ENCODE results near the gene GOSR2. TPM values are rescaled to one million over a fixed set of nuclear protein-coding genes. Genes with fewer than 3 reads are reported as not detected.
A peak's percentile ranks its signal among the peaks of the same experiment; 100 is the strongest.

The GOSR2 gene
- total RNA-seq, 1 experiment from 2014 or later = 34.5 TPM

DNA sequence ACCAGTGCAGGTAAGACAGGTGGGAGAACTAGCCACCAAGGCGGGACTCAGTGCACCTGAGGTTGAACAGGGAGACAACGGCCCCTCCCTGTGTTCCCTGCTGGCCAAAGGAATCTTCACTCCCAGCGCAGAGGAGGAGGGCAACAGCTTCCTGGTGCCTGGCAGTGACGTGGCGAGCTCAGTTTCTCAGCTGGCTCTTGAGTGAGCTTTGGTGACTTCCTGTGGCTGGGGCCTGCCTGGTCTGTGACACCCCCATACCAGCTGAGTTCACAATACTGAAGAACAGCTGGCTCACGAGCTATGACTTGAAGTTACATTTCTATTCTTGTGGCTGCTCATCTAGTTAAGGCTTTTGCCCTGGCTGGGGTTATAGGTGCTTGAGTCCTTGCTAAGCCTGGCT, 45.5 kb upstream of the GOSR2 start:
- Histone ChIP-seq H3K79me2 (ENCODE audit: low read depth) (no peaks in the 10 kb centered on the region), H3K9me2 (ENCODE audit: insufficient read depth) (no peaks in the 10 kb centered on the region), H3K4me3 (no peak overlapping the region), H3K9me3 (ENCODE audit: insufficient read depth, low read depth) (no peaks in the 10 kb centered on the region), H3K4me1 (replicated peaks; ENCODE audit: insufficient read depth) (no peaks in the 10 kb centered on the region), H2AFZ (no peak overlapping the region), H3K36me3 (ENCODE audit: low read depth) (no peaks in the 10 kb centered on the region), H3F3A (ENCODE audit: insufficient read depth, low read depth) (no peaks in the 10 kb centered on the region), H4K20me1 (ENCODE audit: insufficient read depth) (no peaks in the 10 kb centered on the region), H3K27ac (no peak overlapping the region), H3K4me2 (no peak overlapping the region), H3K27me3 (ENCODE audit: insufficient read depth, low read depth) (0 out of 2 replicates have a peak, but pooled peaks cover under 1% of the 10 kb centered on the region)
- TF ChIP-seq, protein P1, sequence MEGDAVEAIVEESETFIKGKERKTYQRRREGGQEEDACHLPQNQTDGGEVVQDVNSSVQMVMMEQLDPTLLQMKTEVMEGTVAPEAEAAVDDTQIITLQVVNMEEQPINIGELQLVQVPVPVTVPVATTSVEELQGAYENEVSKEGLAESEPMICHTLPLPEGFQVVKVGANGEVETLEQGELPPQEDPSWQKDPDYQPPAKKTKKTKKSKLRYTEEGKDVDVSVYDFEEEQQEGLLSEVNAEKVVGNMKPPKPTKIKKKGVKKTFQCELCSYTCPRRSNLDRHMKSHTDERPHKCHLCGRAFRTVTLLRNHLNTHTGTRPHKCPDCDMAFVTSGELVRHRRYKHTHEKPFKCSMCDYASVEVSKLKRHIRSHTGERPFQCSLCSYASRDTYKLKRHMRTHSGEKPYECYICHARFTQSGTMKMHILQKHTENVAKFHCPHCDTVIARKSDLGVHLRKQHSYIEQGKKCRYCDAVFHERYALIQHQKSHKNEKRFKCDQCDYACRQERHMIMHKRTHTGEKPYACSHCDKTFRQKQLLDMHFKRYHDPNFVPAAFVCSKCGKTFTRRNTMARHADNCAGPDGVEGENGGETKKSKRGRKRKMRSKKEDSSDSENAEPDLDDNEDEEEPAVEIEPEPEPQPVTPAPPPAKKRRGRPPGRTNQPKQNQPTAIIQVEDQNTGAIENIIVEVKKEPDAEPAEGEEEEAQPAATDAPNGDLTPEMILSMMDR (conservative IDR thresholded peaks at IDR 0.05) = no peak
- TF ChIP-seq EZH2 (IDR thresholded peaks at IDR 0.05; ENCODE audit: low read depth) = no peak
- DNase-seq = no peak
- BruUV-seq (replicated peaks) = no TSS peak
- POLR2A ChIA-PET (ENCODE audit: unreplicated experiment) = no interaction called here
- intact Hi-C loops (cut with micrococcal nuclease; ENCODE audit: unreplicated experiment) = no loop called here
- CTCF ChIA-PET = interaction anchor here (0.6 kb wide), 1 partner anchor 52 kb away, joined by 3 read pairs; no protein-coding TSS in a partner anchor

GRCh38 chr17:46878055-46878454, 44.9 kb upstream of the GOSR2 start:
- Histone ChIP-seq H3K4me2 (no peak overlapping the region), H4K20me1 (ENCODE audit: insufficient read depth) (no peaks in the 10 kb centered on the region), H3K9me3 (ENCODE audit: insufficient read depth, low read depth) (no peaks in the 10 kb centered on the region), H2AFZ (no peak overlapping the region), H3K4me1 (replicated peaks; ENCODE audit: insufficient read depth) (no peaks in the 10 kb centered on the region), H3F3A (ENCODE audit: insufficient read depth, low read depth) (no peaks in the 10 kb centered on the region), H3K27ac (no peak overlapping the region), H3K36me3 (ENCODE audit: low read depth) (no peaks in the 10 kb centered on the region), H3K79me2 (ENCODE audit: low read depth) (no peaks in the 10 kb centered on the region), H3K9me2 (ENCODE audit: insufficient read depth) (no peaks in the 10 kb centered on the region), H3K27me3 (ENCODE audit: insufficient read depth, low read depth) (no peaks in the 10 kb centered on the region), H3K4me3 (no peak overlapping the region)
- TF ChIP-seq, protein P1 (conservative IDR thresholded peaks at IDR 0.05) = no peak
- TF ChIP-seq EZH2 (IDR thresholded peaks at IDR 0.05; ENCODE audit: low read depth) = no peak
- DNase-seq = peak in 1 of 2 experiments; percentile 32
- POLR2A ChIA-PET (ENCODE audit: unreplicated experiment) = interaction anchor here (0.5 kb wide), 1 partner anchor 32 kb away, joined by 3 read pairs; no protein-coding TSS in a partner anchor
- intact Hi-C loops (cut with micrococcal nuclease; ENCODE audit: unreplicated experiment) = no loop called here
- CTCF ChIA-PET = interaction anchor here (0.6 kb wide), 1 partner anchor 52 kb away, joined by 3 read pairs; no protein-coding TSS in a partner anchor
- BruUV-seq (replicated peaks) = no TSS peak

DNA sequence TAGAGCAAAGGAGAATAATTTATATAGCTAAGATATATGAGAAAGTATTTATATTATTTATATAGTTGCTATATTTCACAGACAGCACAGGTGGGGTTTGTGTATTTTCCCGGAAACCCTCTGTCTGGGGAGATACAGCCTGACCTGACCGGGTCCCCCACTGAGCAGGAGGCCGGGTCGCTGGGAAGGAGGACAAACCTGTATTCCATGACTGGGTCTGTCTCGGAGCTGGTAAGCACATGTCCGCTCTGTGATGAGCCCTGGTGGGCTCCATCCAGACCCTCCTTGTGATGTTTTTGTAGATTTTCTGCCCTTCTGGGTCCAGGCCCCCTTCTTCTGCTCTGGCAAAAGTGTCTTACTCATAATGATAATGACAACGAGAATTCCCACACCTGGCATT, 43.9 kb upstream of the GOSR2 start:
- Histone ChIP-seq H3K27me3 (ENCODE audit: insufficient read depth, low read depth) (peaks cover 3% of the 10 kb centered on the region; the same call in 1 of the 2 replicates), H3K4me1 (replicated peaks; ENCODE audit: insufficient read depth) (no peaks in the 10 kb centered on the region), H3K4me2 (no peak overlapping the region), H3K9me2 (ENCODE audit: insufficient read depth) (no peaks in the 10 kb centered on the region), H3K36me3 (ENCODE audit: low read depth) (no peaks in the 10 kb centered on the region), H3K9me3 (ENCODE audit: insufficient read depth, low read depth) (no peaks in the 10 kb centered on the region), H3K79me2 (ENCODE audit: low read depth) (no peaks in the 10 kb centered on the region), H3K4me3 (no peak overlapping the region), H3K27ac (no peak overlapping the region), H3F3A (ENCODE audit: insufficient read depth, low read depth) (no peaks in the 10 kb centered on the region), H4K20me1 (ENCODE audit: insufficient read depth) (no peaks in the 10 kb centered on the region), H2AFZ (no peak overlapping the region)
- TF ChIP-seq, protein P1 (conservative IDR thresholded peaks at IDR 0.05) = no peak
- no peak for TF ChIP-seq EZH2 (IDR thresholded peaks at IDR 0.05; ENCODE audit: low read depth)
- intact Hi-C loops (cut with micrococcal nuclease; ENCODE audit: unreplicated experiment) = no loop called here
- ChIA-PET POLR2A (ENCODE audit: unreplicated experiment) (no interaction called here), CTCF (no interaction called here)
- no peak for DNase-seq
- BruUV-seq (replicated peaks) = no TSS peak
